Smooth muscle cell (in vitro differentiated cells): ENCODE results near the gene NSMCE1. TPM values are rescaled to one million over a fixed set of nuclear protein-coding genes. Genes with fewer than 3 reads are reported as not detected.
"Not testable (repeated sequence)": the region's sequence is repeated elsewhere in the genome, so short reads cannot be mapped to it uniquely, and the experiment has no call there.

Experiments
- DNase-seq: peaks from one replicate; lab custom pipeline; 2025; ENCODE audit not compliant: unreplicated experiment; lab: John Stamatoyannopoulos, UW
- H2AFZ ChIP-seq: fragments of 200-600 bp; sonication (generic); 2 replicates; pipeline ENCODE4 v1.6.0; 2016; ENCODE audit warnings: antibody characterized with exemption, low read depth, mild to moderate bottlenecking
- H3F3A ChIP-seq: fragments of 200-600 bp; sonication (generic); 2 replicates; pipeline ENCODE4 v1.6.0; 2017; ENCODE audit warnings: antibody characterized with exemption, low read depth
- H3K27ac ChIP-seq: fragments of 200-600 bp; sonication (generic); 2 replicates; pipeline ENCODE4 v1.5.1; 2016; ENCODE audit warnings: low read depth, mild to moderate bottlenecking
- H3K27me3 ChIP-seq: fragments of 200-600 bp; sonication (generic); 2 replicates; pipeline ENCODE4 v1.6.1; 2016; ENCODE audit warnings: low read depth, mild to moderate bottlenecking
- H3K36me3 ChIP-seq: fragments of 200-600 bp; sonication (generic); 2 replicates; pipeline ENCODE4 v1.5.1; 2016; ENCODE audit warnings: low read depth
- H3K4me1 ChIP-seq: fragments of 200-600 bp; sonication (generic); 2 replicates; pipeline ENCODE4 v1.5.1; 2016; ENCODE audit warnings: low read depth
- H3K4me2 ChIP-seq: fragments of 200-600 bp; sonication (generic); 2 replicates; pipeline ENCODE4 v1.6.0; 2016; ENCODE audit warnings: mild to moderate bottlenecking
- H3K4me3 ChIP-seq: fragments of 200-600 bp; sonication (generic); 2 replicates; pipeline ENCODE4 v1.5.1; 2016; ENCODE audit warnings: mild to moderate bottlenecking
- H3K79me2 ChIP-seq: fragments of 200-600 bp; sonication (generic); 2 replicates; pipeline ENCODE4 v1.6.0; 2016; ENCODE audit warnings: low read depth, mild to moderate bottlenecking
- H3K9ac ChIP-seq: fragments of 200-600 bp; sonication (generic); 2 replicates; pipeline ENCODE4 v1.6.0; 2016; ENCODE audit warnings: low read depth
- H3K9me3 ChIP-seq: fragments of 200-600 bp; sonication (generic); replicated peaks from 2 replicates; pipeline ENCODE4 v1.5.1; 2016; ENCODE audit warnings: low read depth
- H4K20me1 ChIP-seq: fragments of 200-600 bp; sonication (generic); 2 replicates; pipeline ENCODE4 v1.6.0; 2016; ENCODE audit warnings: low read depth
- WGBS: methylation state at CpG from one replicate; pipeline ENCODE4 v1.1.7; 2016; ENCODE audit warnings: low lambda C conversion rate; 5-methylcytosine and 5-hydroxymethylcytosine counted together
- polyA plus RNA-seq: library from polyadenylated mRNA; unstranded; fragments of >200 nt; fragmentation: Nextera tagmentation; extraction: Ambion mirVana; gene quantifications from 2 replicates; pipeline ENCODE4 v1.2.1, GENCODE V29; 2016
- total RNA-seq: library from RNA; depleted of rRNA; stranded (reverse); fragments of >200 nt; gene quantifications from 2 replicates; pipeline ENCODE4 v1.2.3, GENCODE V29; 2014
- TF ChIP-seq, protein P1 (sequence below): fragments of 200-600 bp; sonication (generic); IDR thresholded peaks from 2 replicates; pipeline ENCODE4 v1.5.1; 2017; ENCODE audit warnings: borderline replicate concordance, mild to moderate bottlenecking, antibody characterized with exemption; ENCODE audit not compliant: insufficient read depth, poor library complexity, severe bottlenecking

The NSMCE1 gene
- total and polyA plus RNA-seq, 2 experiments from 2014 or later, result 36.9 to 59.1 TPM

DNA sequence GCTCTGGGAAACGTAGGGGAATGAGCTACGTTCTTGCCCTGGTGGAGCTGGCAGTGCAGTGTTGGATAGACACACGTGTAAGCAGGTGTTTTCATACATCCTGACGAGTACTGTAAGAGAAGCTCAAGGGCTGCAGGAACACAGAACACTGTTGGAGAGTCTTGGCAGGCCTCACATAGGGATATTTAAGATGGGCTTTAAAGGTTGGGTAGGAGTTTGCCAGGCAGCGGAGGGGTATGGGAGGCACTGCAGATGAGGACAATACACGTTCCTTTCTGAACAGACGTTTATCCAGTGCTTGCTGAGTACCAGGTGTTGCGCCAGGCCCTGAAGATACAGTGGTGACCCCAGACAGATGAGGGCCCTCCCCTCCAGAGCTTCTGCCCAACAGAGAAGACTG lies 59.0 kb downstream of the NSMCE1 start:
- Histone ChIP-seq H3K4me2 (no peak overlapping the region), H3K9ac (no peak overlapping the region), H3F3A (no peaks in the 10 kb centered on the region), H4K20me1 (no peaks in the 10 kb centered on the region), H3K4me3 (no peak overlapping the region), H3K36me3 (no peaks in the 10 kb centered on the region), H3K9me3 (no peaks in the 10 kb centered on the region), H3K4me1 (peaks cover 2% of the 10 kb centered on the region), H3K27me3 (no peaks in the 10 kb centered on the region), H3K27ac (no peak overlapping the region), H3K79me2 (peaks cover 4% of the 10 kb centered on the region), H2AFZ (no peak overlapping the region)
- DNase-seq, result no peak
- 93% methylated on average over 8 of the region's 8 CpGs for WGBS
- TF ChIP-seq, protein P1, sequence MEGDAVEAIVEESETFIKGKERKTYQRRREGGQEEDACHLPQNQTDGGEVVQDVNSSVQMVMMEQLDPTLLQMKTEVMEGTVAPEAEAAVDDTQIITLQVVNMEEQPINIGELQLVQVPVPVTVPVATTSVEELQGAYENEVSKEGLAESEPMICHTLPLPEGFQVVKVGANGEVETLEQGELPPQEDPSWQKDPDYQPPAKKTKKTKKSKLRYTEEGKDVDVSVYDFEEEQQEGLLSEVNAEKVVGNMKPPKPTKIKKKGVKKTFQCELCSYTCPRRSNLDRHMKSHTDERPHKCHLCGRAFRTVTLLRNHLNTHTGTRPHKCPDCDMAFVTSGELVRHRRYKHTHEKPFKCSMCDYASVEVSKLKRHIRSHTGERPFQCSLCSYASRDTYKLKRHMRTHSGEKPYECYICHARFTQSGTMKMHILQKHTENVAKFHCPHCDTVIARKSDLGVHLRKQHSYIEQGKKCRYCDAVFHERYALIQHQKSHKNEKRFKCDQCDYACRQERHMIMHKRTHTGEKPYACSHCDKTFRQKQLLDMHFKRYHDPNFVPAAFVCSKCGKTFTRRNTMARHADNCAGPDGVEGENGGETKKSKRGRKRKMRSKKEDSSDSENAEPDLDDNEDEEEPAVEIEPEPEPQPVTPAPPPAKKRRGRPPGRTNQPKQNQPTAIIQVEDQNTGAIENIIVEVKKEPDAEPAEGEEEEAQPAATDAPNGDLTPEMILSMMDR, result no peak

DNA sequence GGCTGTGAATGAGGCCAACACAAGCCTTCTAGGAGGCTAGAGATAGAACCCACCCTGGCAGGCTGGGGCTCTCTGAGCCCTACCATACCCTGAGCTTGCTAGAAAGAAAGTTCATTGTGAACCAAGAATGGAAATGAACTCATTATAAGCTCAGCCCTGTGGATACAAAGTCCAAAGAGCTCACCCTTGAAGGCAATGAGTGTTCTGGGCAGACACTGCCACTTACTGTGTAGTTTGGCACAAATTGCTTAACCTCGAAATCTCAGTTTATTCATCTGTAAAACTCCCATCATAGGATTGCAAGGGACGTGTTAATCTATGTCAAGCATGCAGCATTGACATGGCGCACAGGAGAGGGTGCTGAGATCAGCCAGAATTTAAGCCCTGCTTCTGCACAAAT lies 59.8 kb downstream of the NSMCE1 start:
- Histone ChIP-seq H2AFZ (no peak overlapping the region), H3K4me2 (no peak overlapping the region), H4K20me1 (no peaks in the 10 kb centered on the region), H3K27me3 (no peaks in the 10 kb centered on the region), H3K27ac (no peak overlapping the region), H3K9ac (no peak overlapping the region), H3K4me3 (no peak overlapping the region), H3K9me3 (no peaks in the 10 kb centered on the region), H3F3A (no peaks in the 10 kb centered on the region), H3K79me2 (peaks cover 6% of the 10 kb centered on the region), H3K4me1 (peaks cover 7% of the 10 kb centered on the region), H3K36me3 (no peaks in the 10 kb centered on the region)
- DNase-seq, result no peak
- 91% methylated on average over 3 of the region's 3 CpGs for WGBS
- TF ChIP-seq, protein P1, result no peak

DNA sequence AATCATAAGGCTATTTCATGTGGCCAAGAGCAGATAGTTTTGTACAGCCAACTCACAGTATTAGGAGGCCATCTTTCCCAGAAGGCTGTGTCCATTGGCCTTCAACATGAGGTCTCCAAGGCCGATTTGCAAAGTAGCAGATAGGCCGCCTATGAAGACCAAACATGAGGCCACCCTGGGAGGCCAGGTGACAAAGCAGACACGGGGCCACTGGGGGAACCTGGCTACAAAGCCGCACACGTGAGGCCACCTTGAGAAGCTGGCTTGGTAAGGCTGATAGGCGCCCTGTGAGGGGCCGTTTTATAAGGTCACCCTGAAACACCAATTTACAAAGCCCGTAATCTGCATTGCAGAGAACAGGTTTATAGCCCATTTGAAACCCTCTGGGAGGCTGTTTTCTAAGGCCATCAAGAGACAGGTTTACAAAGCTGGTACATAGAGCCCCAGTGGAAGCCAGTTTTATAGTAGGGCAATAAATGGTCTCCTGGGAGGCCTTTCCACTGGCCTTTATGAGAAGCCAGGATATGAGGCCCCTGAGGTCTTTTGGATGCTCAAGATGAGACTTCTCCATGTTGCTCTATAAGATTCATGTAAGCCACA lies 60.4 kb downstream of the NSMCE1 start:
- Histone ChIP-seq H3K27ac (no peak overlapping the region), H3K36me3 (no peaks in the 10 kb centered on the region), H4K20me1 (no peaks in the 10 kb centered on the region), H3K27me3 (no peaks in the 10 kb centered on the region), H3K9ac (no peak overlapping the region), H3K4me2 (no peak overlapping the region), H3K79me2 (peaks cover 6% of the 10 kb centered on the region), H2AFZ (no peak overlapping the region), H3K4me1 (peaks cover 7% of the 10 kb centered on the region), H3K4me3 (no peak overlapping the region), H3K9me3 (no peaks in the 10 kb centered on the region), H3F3A (no peaks in the 10 kb centered on the region)
- WGBS, result 97% methylated on average over 8 of the region's 8 CpGs
- TF ChIP-seq, protein P1, result no peak
- DNase-seq, result no peak

GRCh38 chr16:27207121-27207520 lies 61.5 kb downstream of the NSMCE1 start:
- not testable (repeated sequence) for H3K4me2 ChIP-seq

More at GRCh38 chr16:27207121-27207520, 61.5 kb downstream of the NSMCE1 start:
- WGBS, result 91% methylated on average over 10 of the region's 10 CpGs
- not testable (repeated sequence) for H3K79me2 ChIP-seq, H3K9me3 ChIP-seq, H2AFZ ChIP-seq, H3K4me3 ChIP-seq, H3F3A ChIP-seq, DNase-seq, H4K20me1 ChIP-seq, H3K9ac ChIP-seq, H3K27me3 ChIP-seq, H3K27ac ChIP-seq, H3K4me1 ChIP-seq, H3K36me3 ChIP-seq
